ENCODE data around the gene PTGDR. TPM values are rescaled to one million over a fixed set of nuclear protein-coding genes. Genes with fewer than 3 reads are reported as not detected.

The PTGDR gene
- total RNA-seq, 2 donors from 2014 or later = 3.8 to 4.5 TPM

DNA sequence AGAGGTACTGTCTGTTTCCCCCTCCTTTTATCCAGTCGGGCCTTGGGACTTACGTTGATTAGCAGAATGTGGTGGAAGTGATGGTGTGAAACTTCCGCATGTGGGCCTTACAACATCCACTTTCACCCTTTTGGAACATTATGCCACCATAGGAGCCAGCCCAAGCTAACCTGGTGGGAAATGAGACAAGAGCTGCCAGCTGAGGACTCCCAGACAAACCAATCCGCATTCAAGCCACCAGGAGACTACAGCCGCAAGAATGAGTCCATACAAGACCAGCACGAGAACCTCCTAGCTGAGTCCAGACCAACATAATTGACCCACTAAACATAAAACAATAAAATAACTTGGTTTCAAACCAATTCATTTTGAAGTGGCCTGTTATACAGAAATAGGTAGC lies 37.5 kb downstream of the PTGDR start:
- H3K27me3 Mint-ChIP-seq = no peaks in the 10 kb centered on the region
- ATAC-seq (no peak), DNase-seq (ENCODE audit: low spot score) (no peak)
- H3K36me3 Mint-ChIP-seq = peaks cover 25% of the 10 kb centered on the region
- H3K4me3 Mint-ChIP-seq = no peak overlapping the region
- H3K27ac Mint-ChIP-seq = peak overlapping the region; percentile 55 to 58
- H3K9me3 Mint-ChIP-seq = no peaks in the 10 kb centered on the region
- peaks cover 57 to 69% of the 10 kb centered on the region in 2 donors for H3K4me1 Mint-ChIP-seq (ENCODE audit: low read depth in 2 of 2)

- H3K27ac Mint-ChIP-seq = peak overlapping the region; percentile 74 to 98
- peaks cover 61 to 63% of the 10 kb centered on the region in 2 donors for H3K4me1 Mint-ChIP-seq (ENCODE audit: low read depth in 2 of 2)
- H3K36me3 Mint-ChIP-seq = peaks cover 38% of the 10 kb centered on the region
- H3K4me3 Mint-ChIP-seq = no peak overlapping the region
- H3K9me3 Mint-ChIP-seq = no peaks in the 10 kb centered on the region
- no peaks in the 10 kb centered on the region for H3K27me3 Mint-ChIP-seq
- DNase-seq (ENCODE audit: low spot score) = no peak
- no peak for ATAC-seq
Measured at GRCh38 chr14:52307376-52307775, 39.9 kb downstream of the PTGDR start.

DNA sequence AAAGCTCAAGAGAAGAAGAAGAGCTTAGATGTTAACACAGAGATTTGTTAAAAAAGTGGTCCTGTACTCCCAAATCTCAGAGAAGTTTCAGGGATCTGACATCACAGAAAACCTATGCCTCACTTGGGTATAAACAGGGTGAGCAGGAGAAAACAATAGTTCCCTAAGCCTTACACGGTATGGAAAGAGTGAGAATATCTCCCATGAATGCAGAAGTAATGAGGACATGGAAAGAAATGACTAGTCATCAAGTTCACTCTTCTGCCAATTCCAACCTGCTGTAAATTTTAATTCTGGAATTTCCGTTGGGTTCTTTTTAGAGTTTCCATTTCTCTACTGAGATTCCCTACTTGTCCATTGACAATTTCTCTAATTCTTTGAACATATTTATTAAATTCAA lies 40.4 kb downstream of the PTGDR start:
- H3K4me1 Mint-ChIP-seq (ENCODE audit: low read depth in 2 of 2) = peaks cover 62 to 63% of the 10 kb centered on the region in 2 donors
- no peak overlapping the region for H3K4me3 Mint-ChIP-seq
- H3K27ac Mint-ChIP-seq = peak overlapping the region; percentile 74 to 98
- ATAC-seq (no peak), DNase-seq (ENCODE audit: low spot score) (no peak)
- no peaks in the 10 kb centered on the region for H3K27me3 Mint-ChIP-seq
- peaks cover 43% of the 10 kb centered on the region for H3K36me3 Mint-ChIP-seq
- H3K9me3 Mint-ChIP-seq = no peaks in the 10 kb centered on the region

- Mint-ChIP-seq H3K27ac (peak overlapping the region; percentile 98), H3K9me3 (no peaks in the 10 kb centered on the region), H3K4me3 (peak overlapping the region; percentile 100), H3K4me1 (ENCODE audit: low read depth in 2 of 2) (peaks cover 53 to 61% of the 10 kb centered on the region in 2 donors), H3K36me3 (peaks cover 52% of the 10 kb centered on the region), H3K27me3 (no peaks in the 10 kb centered on the region)
- DNase-seq (ENCODE audit: low spot score) = no peak
- ATAC-seq = no peak
Measured at GRCh38 chr14:52310541-52310940, 43.0 kb downstream of the PTGDR start.

- H3K27me3 Mint-ChIP-seq = no peaks in the 10 kb centered on the region
- no peak for ATAC-seq
- no peak for DNase-seq (ENCODE audit: low spot score)
- peak overlapping the region; percentile 100 for H3K4me3 Mint-ChIP-seq
- no peaks in the 10 kb centered on the region for H3K9me3 Mint-ChIP-seq
- peaks cover 63% of the 10 kb centered on the region for H3K36me3 Mint-ChIP-seq
- H3K27ac Mint-ChIP-seq = peak overlapping the region; percentile 98
- H3K4me1 Mint-ChIP-seq (ENCODE audit: low read depth in 2 of 2) = peaks cover 52 to 62% of the 10 kb centered on the region in 2 donors
Measured at GRCh38 chr14:52312931-52313355, 45.4 kb downstream of the PTGDR start.

- Mint-ChIP-seq H3K4me1 (ENCODE audit: low read depth in 2 of 2) (peaks cover 57 to 62% of the 10 kb centered on the region in 2 donors), H3K4me3 (peak overlapping the region; percentile 100), H3K9me3 (no peaks in the 10 kb centered on the region), H3K27ac (peak overlapping the region; percentile 98), H3K36me3 (peaks cover 64% of the 10 kb centered on the region), H3K27me3 (no peaks in the 10 kb centered on the region)
- no peak for DNase-seq (ENCODE audit: low spot score)
- ATAC-seq = no peak
Measured at GRCh38 chr14:52313462-52313861, 46.0 kb downstream of the PTGDR start.

DNA sequence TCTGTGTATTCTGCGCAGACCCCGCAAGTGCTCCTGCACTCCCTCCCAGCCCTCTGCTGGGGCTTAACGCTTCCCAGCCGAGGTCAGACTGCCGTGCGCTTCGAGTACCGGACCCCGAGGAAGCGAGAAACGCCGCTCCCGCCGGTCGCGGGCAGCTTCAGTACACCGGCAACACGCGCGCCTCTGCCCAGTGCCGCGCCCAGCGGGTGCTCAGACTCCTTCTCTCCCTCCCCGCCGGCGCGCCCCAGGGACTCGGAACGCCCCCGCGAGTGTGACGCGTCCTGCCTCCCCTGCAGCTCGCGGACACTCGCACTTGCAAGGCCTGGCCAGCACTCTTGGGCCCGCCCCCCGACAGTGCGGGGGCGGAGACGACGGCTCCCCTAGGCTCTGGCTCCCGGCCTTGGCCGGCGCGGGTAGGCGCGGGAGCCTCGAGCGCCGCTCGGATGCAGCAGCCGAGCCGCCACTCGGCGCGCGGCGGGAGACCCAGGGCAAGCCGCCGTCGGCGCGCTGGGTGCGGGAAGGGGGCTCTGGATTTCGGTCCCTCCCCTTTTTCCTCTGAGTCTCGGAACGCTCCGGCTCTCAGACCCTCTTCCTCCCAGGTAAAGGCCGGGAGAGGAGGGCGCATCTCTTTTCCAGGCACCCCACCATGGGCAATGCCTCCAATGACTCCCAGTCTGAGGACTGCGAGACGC lies 46.6 kb downstream of the PTGDR start, which contains the start of gene PTGER2:
TSS of gene PTGER2 (plus strand) at position 410 of the 692 bp plus-strand sequence. CDS start at position 647, 237 bp downstream.
- ATAC-seq (peak; percentile 90 to 94), DNase-seq (ENCODE audit: low spot score) (peak; percentile 99)
- Mint-ChIP-seq H3K4me3 (peak within 1 kb of the TSS; percentile 100), H3K4me1 (ENCODE audit: low read depth in 2 of 2) (peaks cover 58 to 62% of the 10 kb centered on the region in 2 donors), H3K27ac (peak within 1 kb of the TSS; percentile 98), H3K27me3 (no peaks in the 10 kb centered on the region), H3K9me3 (no peaks in the 10 kb centered on the region), H3K36me3 (peaks cover 64% of the 10 kb centered on the region)

- DNase-seq (ENCODE audit: low spot score) = no peak
- no peaks in the 10 kb centered on the region for H3K27me3 Mint-ChIP-seq
- peak overlapping the region; percentile 100 for H3K4me3 Mint-ChIP-seq
- H3K27ac Mint-ChIP-seq = peak overlapping the region; percentile 98
- H3K4me1 Mint-ChIP-seq (ENCODE audit: low read depth in 2 of 2) = peaks cover 57 to 64% of the 10 kb centered on the region in 2 donors
- peaks cover 66% of the 10 kb centered on the region for H3K36me3 Mint-ChIP-seq
- H3K9me3 Mint-ChIP-seq = no peaks in the 10 kb centered on the region
- peak; percentile 24 to 31 for ATAC-seq
Measured at GRCh38 chr14:52314595-52315354, 47.3 kb downstream of the PTGDR start.

GRCh38 chr14:52315355-52315718 lies 47.8 kb downstream of the PTGDR start:
- Mint-ChIP-seq H3K36me3 (peaks cover 72% of the 10 kb centered on the region), H3K27ac (peak overlapping the region; percentile 98), H3K9me3 (no peaks in the 10 kb centered on the region), H3K4me3 (peak overlapping the region; percentile 100), H3K4me1 (ENCODE audit: low read depth in 2 of 2) (peaks cover 59 to 70% of the 10 kb centered on the region in 2 donors), H3K27me3 (no peaks in the 10 kb centered on the region)
- ATAC-seq (peak; percentile 19 to 51), DNase-seq (ENCODE audit: low spot score) (no peak)

DNA sequence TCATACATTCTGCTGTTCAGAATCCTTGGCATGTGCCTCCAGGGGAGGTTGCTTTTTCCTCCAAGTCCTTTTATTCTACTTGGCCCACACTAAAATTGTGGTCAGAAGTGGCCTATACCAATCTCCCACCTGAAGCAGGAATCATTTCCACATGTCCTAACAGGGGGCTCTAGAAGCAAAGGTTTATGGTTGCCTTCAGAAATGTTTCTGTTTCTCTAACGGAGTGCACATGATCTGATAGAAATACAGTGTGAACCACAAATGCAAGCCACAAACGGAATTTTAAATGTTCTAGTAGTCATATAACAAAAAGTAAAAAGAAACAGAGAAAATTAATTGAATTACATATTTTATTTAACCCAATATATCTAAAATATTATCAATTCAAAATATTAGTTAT lies 50.6 kb downstream of the PTGDR start:
- Mint-ChIP-seq H3K9me3 (peaks cover 9% of the 10 kb centered on the region), H3K27me3 (no peaks in the 10 kb centered on the region), H3K4me1 (ENCODE audit: low read depth in 2 of 2) (peaks cover 53 to 73% of the 10 kb centered on the region in 2 donors), H3K4me3 (peak overlapping the region; percentile 100), H3K36me3 (peaks cover 78% of the 10 kb centered on the region), H3K27ac (peak overlapping the region; percentile 98)
- DNase-seq (ENCODE audit: low spot score) = no peak
- ATAC-seq = no peak

- Mint-ChIP-seq H3K4me1 (ENCODE audit: low read depth in 2 of 2) (peaks cover 52 to 73% of the 10 kb centered on the region in 2 donors), H3K27ac (peak overlapping the region; percentile 98), H3K9me3 (peaks cover 9% of the 10 kb centered on the region), H3K4me3 (peak overlapping the region; percentile 100), H3K27me3 (no peaks in the 10 kb centered on the region), H3K36me3 (peaks cover 78% of the 10 kb centered on the region)
- DNase-seq (ENCODE audit: low spot score) (no peak), ATAC-seq (peak in 1 of 2 donors; percentile 37)
Measured at GRCh38 chr14:52318826-52319645, 51.5 kb downstream of the PTGDR start.

DNA sequence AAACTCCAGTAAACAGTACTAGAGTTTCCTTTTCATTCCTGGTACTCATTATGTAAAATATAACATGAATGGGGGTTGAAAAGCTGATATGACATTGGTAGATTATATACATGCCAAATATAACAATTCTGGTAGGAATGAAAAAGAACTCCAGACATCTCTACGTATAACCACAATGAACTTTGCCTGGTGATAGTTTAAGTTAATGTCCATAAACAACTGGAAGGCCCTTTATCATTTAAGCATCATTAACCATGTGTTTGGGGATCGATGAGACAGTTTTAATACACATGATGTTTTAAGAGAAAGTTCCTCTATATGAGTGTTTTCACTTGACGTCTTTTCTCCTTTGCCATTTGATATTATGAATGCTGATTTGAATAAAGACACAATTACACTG lies 52.4 kb downstream of the PTGDR start:
- peak overlapping the region; percentile 98 for H3K27ac Mint-ChIP-seq
- peak overlapping the region; percentile 100 for H3K4me3 Mint-ChIP-seq
- H3K9me3 Mint-ChIP-seq = peaks cover 9% of the 10 kb centered on the region
- H3K36me3 Mint-ChIP-seq = peaks cover 78% of the 10 kb centered on the region
- ATAC-seq (no peak), DNase-seq (ENCODE audit: low spot score) (no peak)
- peaks cover 54 to 79% of the 10 kb centered on the region in 2 donors for H3K4me1 Mint-ChIP-seq (ENCODE audit: low read depth in 2 of 2)
- no peaks in the 10 kb centered on the region for H3K27me3 Mint-ChIP-seq

GRCh38 chr14:52325126-52325525 lies 57.6 kb downstream of the PTGDR start:
- H3K4me3 Mint-ChIP-seq = peak overlapping the region; percentile 100
- peaks cover 73% of the 10 kb centered on the region for H3K36me3 Mint-ChIP-seq
- peak overlapping the region; percentile 98 for H3K27ac Mint-ChIP-seq
- peaks cover 59 to 86% of the 10 kb centered on the region in 2 donors for H3K4me1 Mint-ChIP-seq (ENCODE audit: low read depth in 2 of 2)
- H3K27me3 Mint-ChIP-seq = no peaks in the 10 kb centered on the region
- ATAC-seq (peak; percentile 91 to 94), DNase-seq (ENCODE audit: low spot score) (peak; percentile 85)
- peaks cover 9% of the 10 kb centered on the region for H3K9me3 Mint-ChIP-seq
